Ishikawa (cell line): ENCODE data around the gene ECSCR.

ENCODE experiments used
- CEBPB ChIP-seq: IDR thresholded peaks from 2 replicates; pipeline ENCODE4 v1.6.1; 2012
- CREB1 ChIP-seq: IDR thresholded peaks from 2 replicates; pipeline ENCODE4 v1.6.1; 2012; ENCODE audit warnings: low read depth
- EGR1 ChIP-seq: IDR thresholded peaks from 2 replicates; pipeline ENCODE4 v1.6.1; 2012
- EP300 ChIP-seq: IDR thresholded peaks from 2 replicates; pipeline ENCODE4 v1.6.1; 2012; ENCODE audit warnings: borderline replicate concordance
- FOXM1 ChIP-seq: IDR thresholded peaks from 2 replicates; pipeline ENCODE4 v1.6.1; 2012; ENCODE audit warnings: low read depth, borderline replicate concordance
- MAX ChIP-seq: IDR thresholded peaks from 2 replicates; pipeline ENCODE4 v1.6.1; 2012
- NFIC ChIP-seq: IDR thresholded peaks from 2 replicates; pipeline ENCODE4 v1.6.1; 2012
- RAD21 ChIP-seq: IDR thresholded peaks from 2 replicates; pipeline ENCODE4 v1.6.1; 2012; ENCODE audit warnings: low read depth
- TAF1 ChIP-seq: IDR thresholded peaks from 2 replicates; pipeline ENCODE4 v1.6.1; 2012; ENCODE audit warnings: low read depth, mild to moderate bottlenecking
- TCF12 ChIP-seq: IDR thresholded peaks from 2 replicates; pipeline ENCODE4 v1.6.1; 2012; ENCODE audit warnings: low read depth
- TEAD4 ChIP-seq: IDR thresholded peaks from 2 replicates; pipeline ENCODE4 v1.6.1; 2012
- USF1 ChIP-seq: IDR thresholded peaks from 2 replicates; pipeline ENCODE4 v1.6.1; 2012
- YY1 ChIP-seq: IDR thresholded peaks from 2 replicates; pipeline ENCODE4 v1.6.1; 2012; ENCODE audit warnings: low read depth
- ZBTB7A ChIP-seq: IDR thresholded peaks from 2 replicates; pipeline ENCODE4 v1.6.1; 2012; ENCODE audit warnings: low read depth
- TF ChIP-seq, protein P1 (sequence below): IDR thresholded peaks from 2 replicates; pipeline ENCODE4 v1.6.1; 2012; ENCODE audit warnings: low read depth, mild to moderate bottlenecking

ECSCR gene

DNA sequence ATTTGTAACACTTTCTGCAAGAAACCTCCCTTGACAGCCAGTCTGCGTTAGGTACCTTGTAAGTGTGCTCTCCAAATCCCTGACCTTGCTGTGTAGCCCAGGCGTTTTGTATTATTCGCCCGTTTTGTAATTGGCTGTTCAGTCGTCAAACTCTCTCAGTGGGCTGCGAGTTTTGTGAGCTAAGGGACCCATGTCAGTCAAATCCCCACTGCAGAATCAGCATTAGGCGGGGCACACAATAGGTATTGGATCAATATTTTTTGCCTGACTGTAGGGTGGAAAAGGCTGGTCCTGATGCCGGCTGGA is 23.9 kb downstream of the ECSCR start:
- TF ChIP-seq NFIC (no peak), CREB1 (no peak), RAD21 (no peak), YY1 (no peak), TAF1 (no peak), ZBTB7A (no peak), MAX (no peak), TCF12 (no peak)
- TF ChIP-seq, protein P1, sequence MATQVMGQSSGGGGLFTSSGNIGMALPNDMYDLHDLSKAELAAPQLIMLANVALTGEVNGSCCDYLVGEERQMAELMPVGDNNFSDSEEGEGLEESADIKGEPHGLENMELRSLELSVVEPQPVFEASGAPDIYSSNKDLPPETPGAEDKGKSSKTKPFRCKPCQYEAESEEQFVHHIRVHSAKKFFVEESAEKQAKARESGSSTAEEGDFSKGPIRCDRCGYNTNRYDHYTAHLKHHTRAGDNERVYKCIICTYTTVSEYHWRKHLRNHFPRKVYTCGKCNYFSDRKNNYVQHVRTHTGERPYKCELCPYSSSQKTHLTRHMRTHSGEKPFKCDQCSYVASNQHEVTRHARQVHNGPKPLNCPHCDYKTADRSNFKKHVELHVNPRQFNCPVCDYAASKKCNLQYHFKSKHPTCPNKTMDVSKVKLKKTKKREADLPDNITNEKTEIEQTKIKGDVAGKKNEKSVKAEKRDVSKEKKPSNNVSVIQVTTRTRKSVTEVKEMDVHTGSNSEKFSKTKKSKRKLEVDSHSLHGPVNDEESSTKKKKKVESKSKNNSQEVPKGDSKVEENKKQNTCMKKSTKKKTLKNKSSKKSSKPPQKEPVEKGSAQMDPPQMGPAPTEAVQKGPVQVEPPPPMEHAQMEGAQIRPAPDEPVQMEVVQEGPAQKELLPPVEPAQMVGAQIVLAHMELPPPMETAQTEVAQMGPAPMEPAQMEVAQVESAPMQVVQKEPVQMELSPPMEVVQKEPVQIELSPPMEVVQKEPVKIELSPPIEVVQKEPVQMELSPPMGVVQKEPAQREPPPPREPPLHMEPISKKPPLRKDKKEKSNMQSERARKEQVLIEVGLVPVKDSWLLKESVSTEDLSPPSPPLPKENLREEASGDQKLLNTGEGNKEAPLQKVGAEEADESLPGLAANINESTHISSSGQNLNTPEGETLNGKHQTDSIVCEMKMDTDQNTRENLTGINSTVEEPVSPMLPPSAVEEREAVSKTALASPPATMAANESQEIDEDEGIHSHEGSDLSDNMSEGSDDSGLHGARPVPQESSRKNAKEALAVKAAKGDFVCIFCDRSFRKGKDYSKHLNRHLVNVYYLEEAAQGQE, result no peak

DNA sequence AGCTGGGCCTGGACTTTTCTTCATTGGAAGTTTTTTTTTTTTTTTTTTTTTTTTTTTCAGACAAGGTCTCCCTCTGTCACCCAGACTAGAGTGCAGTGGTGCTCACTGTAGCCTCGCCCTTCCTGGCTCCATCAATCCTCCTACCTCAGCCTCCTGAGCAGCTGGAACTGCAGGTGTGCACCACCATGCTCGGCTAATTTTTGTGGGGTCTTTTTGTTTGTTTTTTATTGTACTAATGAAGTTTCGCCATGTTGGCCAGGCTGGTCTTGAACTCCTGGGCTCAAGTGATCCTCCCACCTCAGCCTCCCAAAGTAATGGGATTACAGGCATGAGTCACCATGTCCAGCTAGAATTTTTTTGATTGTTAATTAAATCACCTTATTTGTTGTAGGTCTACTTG is 26.9 kb downstream of the ECSCR start:
- no peak for TF ChIP-seq EP300
- TF ChIP-seq RAD21, result no peak
- TF ChIP-seq NFIC, result no peak
- no peak for TF ChIP-seq FOXM1
- TF ChIP-seq YY1, result no peak
- TF ChIP-seq CREB1, result no peak
- TF ChIP-seq USF1, result no peak
- no peak for TF ChIP-seq TAF1
- no peak for TF ChIP-seq TCF12
- TF ChIP-seq EGR1, result no peak
- TF ChIP-seq, protein P1, result no peak
- TF ChIP-seq MAX, result no peak
- TF ChIP-seq CEBPB, result no peak
- no peak for TF ChIP-seq ZBTB7A

GRCh38 chr5:139431706-139432105 is 30.8 kb downstream of the ECSCR start:
- TF ChIP-seq MAX (no peak), YY1 (no peak), NFIC (no peak), CEBPB (no peak), RAD21 (no peak), FOXM1 (no peak), CREB1 (no peak), ZBTB7A (no peak), TCF12 (no peak), USF1 (no peak), EP300 (no peak), TEAD4 (no peak), TAF1 (no peak)
- TF ChIP-seq, protein P1, result no peak

- no peak for TF ChIP-seq TCF12
- TF ChIP-seq MAX, result no peak
- TF ChIP-seq TEAD4, result no peak
- no peak for TF ChIP-seq CEBPB
- TF ChIP-seq YY1, result no peak
- no peak for TF ChIP-seq EP300
- no peak for TF ChIP-seq FOXM1
- TF ChIP-seq CREB1, result no peak
- TF ChIP-seq USF1, result no peak
- no peak for TF ChIP-seq RAD21
- TF ChIP-seq, protein P1, result no peak
Observed at GRCh38 chr5:139430015-139430414, 32.5 kb downstream of the ECSCR start.
